Measurements from ENCODE around the gene RGPD6. TPM values are rescaled to one million over a fixed set of nuclear protein-coding genes. Genes with fewer than 3 reads are reported as not detected.

Gene RGPD6
- 12.3 and 34.7 TPM in 2 replicates for total RNA-seq

GRCh38 chr2:110576763-110577416, at the start of gene RGPD6:
Gene RGPD6 (minus strand): TSS chr2:110577222. CDS start chr2:110577024, 198 bp downstream.

GRCh38 chr2:110472171-110473058, 104.6 kb downstream of the RGPD6 start, which contains the start of gene LIMS4:
Gene LIMS4 (minus strand): TSS chr2:110472816. CDS start chr2:110472778, 38 bp downstream.

Other genes with a start within 250 kb of the RGPD6 start
- 0.77 and 4.7 TPM in 2 replicates for gene LIMS4, start 104.4 kb downstream of the RGPD6 start, total RNA-seq
- gene BUB1, start 100.8 kb upstream of the RGPD6 start, total RNA-seq, result 5.8 and 22.1 TPM in 2 replicates
- gene ACOXL, start 155.4 kb upstream of the RGPD6 start, total RNA-seq, result not detected in 2 replicates

Measured in bronchial smooth muscle cell (primary cell).